T-cell (primary cell): ENCODE results near the gene PSAP. TPM values are rescaled to one million over a fixed set of nuclear protein-coding genes. Genes with fewer than 3 reads are reported as not detected.

Source experiments
- ATAC-seq, 4 experiments: fragments of 200-7000 bp in 3 of 4; fragments of 150-1000 bp in 1 of 4; cut with Tn5 transposase; replicated peaks in 1 of 4; 1 replicate in 3 of 4; 2 replicates in 1 of 4; pipeline ENCODE4 v1.10.0; 2021; ENCODE audit warnings: moderate library complexity in 3 of 4, mild to moderate bottlenecking in 2 of 4, moderate number of reproducible peaks in 1 of 4
- CTCF ChIA-PET, 2 donors: fragments of 300-600 bp; sonication (Branson Sonifier 250); formaldehyde crosslinking; loops; one replicate each; lab custom pipeline; 2022; ENCODE audit warnings: antibody characterized with exemption in 2 of 2; lab: Charles Lee
- POLR2A ChIA-PET, 2 donors: fragments of 300-600 bp; sonication (Branson Sonifier 250); formaldehyde crosslinking; loops; one replicate each; lab custom pipeline; 2022; ENCODE audit warnings: antibody characterized with exemption in 2 of 2; lab: Charles Lee
- DNase-seq, 35 experiments: peaks; one replicate each; pipeline versions ENCODE4 v3.0.0 to v3.0.0-alpha.2; 2013 to 2023
- H3K27ac ChIP-seq: one replicate; pipeline ENCODE4 v1.5.1; 2013; ENCODE audit warnings: low read length
- H3K27me3 ChIP-seq, 2 experiments: replicated peaks in 1 of 2; 1 replicate in 1 of 2; 2 replicates in 1 of 2; pipeline versions ENCODE4 v1.6.1 to v1.7.0; 2013; ENCODE audit warnings: low read length in 1 of 2, mixed read lengths in 1 of 2; ENCODE audit not compliant: control insufficient read depth in 2 of 2, insufficient read depth in 2 of 2; ENCODE audit errors: extremely low read depth in 1 of 2
- H3K36me3 ChIP-seq, 2 donors: 1 replicate in 1 of 2; 2 replicates in 1 of 2; pipeline versions ENCODE4 v1.6.1 to v1.7.0; 2013; ENCODE audit warnings: low read length in 1 of 2; ENCODE audit not compliant: control insufficient read depth in 2 of 2, insufficient read depth in 1 of 2; ENCODE audit errors: extremely low read depth in 1 of 2
- H3K4me1 ChIP-seq, 2 experiments: 1 replicate in 1 of 2; 2 replicates in 1 of 2; pipeline versions ENCODE4 v1.6.1 to v1.7.0; 2013; ENCODE audit warnings: low read length in 2 of 2, mixed read lengths in 1 of 2; ENCODE audit not compliant: insufficient read depth in 2 of 2, control insufficient read depth in 1 of 2; ENCODE audit errors: extremely low read depth in 1 of 2
- H3K4me3 ChIP-seq, 2 donors: 1 replicate in 1 of 2; 2 replicates in 1 of 2; pipeline versions ENCODE4 v1.5.1 to v1.7.0; 2013; ENCODE audit warnings: mild to moderate bottlenecking in 2 of 2, low read length in 1 of 2, moderate library complexity in 1 of 2; ENCODE audit not compliant: control insufficient read depth in 1 of 2; ENCODE audit errors: extremely low read depth in 1 of 2
- H3K9me3 ChIP-seq: 2 replicates; pipeline ENCODE4 v1.7.0; 2013
- H3K27ac Mint-ChIP-seq, 2 donors: one replicate each; pipeline ENCODE4 v1.8.0; 2020 to 2021; ENCODE audit warnings: mild to moderate bottlenecking in 2 of 2, mixed read lengths in 2 of 2
- H3K27me3 Mint-ChIP-seq, 2 donors: one replicate each; pipeline ENCODE4 v1.8.0; 2021 to 2022; ENCODE audit warnings: mixed read lengths in 2 of 2
- H3K36me3 Mint-ChIP-seq: one replicate; pipeline ENCODE4 v1.8.0; 2021; ENCODE audit warnings: mixed read lengths
- H3K4me1 Mint-ChIP-seq, 3 donors: one replicate each; pipeline ENCODE4 v1.8.0; 2020 to 2022; ENCODE audit warnings: mixed read lengths in 3 of 3, mild to moderate bottlenecking in 1 of 3
- H3K4me3 Mint-ChIP-seq, 3 donors: one replicate each; pipeline ENCODE4 v1.8.0; 2020 to 2022; ENCODE audit warnings: mild to moderate bottlenecking in 3 of 3, mixed read lengths in 3 of 3, moderate library complexity in 3 of 3
- H3K9me3 Mint-ChIP-seq, 3 donors: one replicate each; pipeline ENCODE4 v1.8.0; 2020 to 2022; ENCODE audit warnings: mixed read lengths in 3 of 3
- WGBS: methylation state at CpG from one replicate; pipeline ENCODE4 v1.1.5; 2013; ENCODE audit warnings: missing lambda C conversion rate; ENCODE audit not compliant: insufficient coverage; 5-methylcytosine and 5-hydroxymethylcytosine counted together
- total RNA-seq, 35 experiments: library from RNA in 6 of 35; stranded (reverse) in 6 of 35; fragments of 120-200 nt in 1 of 35; gene quantifications; one replicate each; pipeline versions ENCODE4 v1.2.1 to v1.2.4 and lab custom pipeline; 2013 to 2026

The PSAP gene
- total RNA-seq, 5 donors from 2014 or later (not counting 1 experiment from before 2014, with no cell fraction given): 155 to 208 (median 190) TPM

GRCh38 chr10:71784679-71785272 lies 66.3 kb downstream of the PSAP start:
- 92% methylated on average over 18 of the region's 18 CpGs for WGBS
- Histone ChIP-seq H3K9me3 (no peaks in the 10 kb centered on the region), H3K4me1 (peaks cover 0 to 3% of the 10 kb centered on the region in 2 experiments), H3K4me3 (no peak overlapping the region), H3K27me3 (peaks cover 0 to 10% of the 10 kb centered on the region in 2 experiments), H3K27ac (no peak overlapping the region), H3K36me3 (no peaks in the 10 kb centered on the region)
- Mint-ChIP-seq H3K4me3 (no peak overlapping the region), H3K27me3 (peaks cover 0 to 3% of the 10 kb centered on the region in 2 donors), H3K36me3 (no peaks in the 10 kb centered on the region), H3K27ac (no peak overlapping the region), H3K4me1 (peaks cover 0 to 20% (median 0%) of the 10 kb centered on the region in 3 donors), H3K9me3 (no peaks in the 10 kb centered on the region)
- CTCF ChIA-PET: no interaction called here
- DNase-seq (no peak), ATAC-seq (no peak)
- POLR2A ChIA-PET: no interaction called here

GRCh38 chr10:71783917-71784678 lies 67.0 kb downstream of the PSAP start:
- Histone ChIP-seq H3K27ac (no peak overlapping the region), H3K4me1 (peaks cover 0 to 3% of the 10 kb centered on the region in 2 experiments), H3K27me3 (peaks cover 0 to 12% of the 10 kb centered on the region in 2 experiments), H3K4me3 (no peak overlapping the region), H3K36me3 (no peaks in the 10 kb centered on the region), H3K9me3 (no peaks in the 10 kb centered on the region)
- DNase-seq (no peak), ATAC-seq (no peak)
- 91% methylated on average over 11 of the region's 17 CpGs for WGBS
- no peak overlapping the region for H3K27ac Mint-ChIP-seq
- H3K4me1 Mint-ChIP-seq: peaks cover 0 to 20% (median 0%) of the 10 kb centered on the region in 3 donors
- H3K4me3 Mint-ChIP-seq: no peak overlapping the region
- CTCF ChIA-PET: interaction anchor here in 1 of 2 donors (0.6 kb wide), 1 partner anchor 315 kb away, joined by 3 read pairs; no protein-coding TSS in a partner anchor
- peaks cover 0 to 3% of the 10 kb centered on the region in 2 donors for H3K27me3 Mint-ChIP-seq
- H3K36me3 Mint-ChIP-seq: no peaks in the 10 kb centered on the region
- POLR2A ChIA-PET: no interaction called here
- no peaks in the 10 kb centered on the region for H3K9me3 Mint-ChIP-seq

- ChIA-PET POLR2A (interaction anchor here in 1 of 2 donors (0.5 kb wide), 1 partner anchor 1834 kb away, joined by 8 read pairs; no protein-coding TSS in a partner anchor), CTCF (no interaction called here)
- no peak overlapping the region for H3K4me3 Mint-ChIP-seq
- Histone ChIP-seq H3K36me3 (no peaks in the 10 kb centered on the region), H3K4me1 (peaks cover 0 to 3% of the 10 kb centered on the region in 2 experiments), H3K9me3 (no peaks in the 10 kb centered on the region), H3K27me3 (peaks cover 0 to 12% of the 10 kb centered on the region in 2 experiments), H3K27ac (no peak overlapping the region), H3K4me3 (no peak overlapping the region)
- H3K27me3 Mint-ChIP-seq: peaks cover 0 to 3% of the 10 kb centered on the region in 2 donors
- no peaks in the 10 kb centered on the region for H3K9me3 Mint-ChIP-seq
- H3K27ac Mint-ChIP-seq: no peak overlapping the region
- ATAC-seq (no peak), DNase-seq (no peak)
- 56% methylated on average over 6 of the region's 7 CpGs for WGBS
- peaks cover 0 to 20% (median 0%) of the 10 kb centered on the region in 3 donors for H3K4me1 Mint-ChIP-seq
- no peaks in the 10 kb centered on the region for H3K36me3 Mint-ChIP-seq
Observed at GRCh38 chr10:71782917-71783490, 68.0 kb downstream of the PSAP start.

- no peak overlapping the region for H3K27ac ChIP-seq
- ChIA-PET POLR2A (no interaction called here), CTCF (interaction anchor here in 1 of 2 donors (1.2 kb wide), 2 partner anchors 9 to 462 kb away, joined by 3 read pairs; partner anchors contain the start of gene VSIR)
- Mint-ChIP-seq H3K36me3 (no peaks in the 10 kb centered on the region), H3K4me1 (peaks cover 1 to 20% (median 3%) of the 10 kb centered on the region in 3 donors), H3K4me3 (no peak overlapping the region), H3K27ac (no peak overlapping the region), H3K27me3 (peaks cover 0 to 3% of the 10 kb centered on the region in 2 donors), H3K9me3 (no peaks in the 10 kb centered on the region)
- no peak for ATAC-seq
- H3K4me1 ChIP-seq: peaks cover 0 to 3% of the 10 kb centered on the region in 2 experiments
- 84% methylated on average over 3 of the region's 6 CpGs for WGBS
- no peak overlapping the region for H3K4me3 ChIP-seq
- no peak for DNase-seq
- H3K36me3 ChIP-seq: no peaks in the 10 kb centered on the region
- no peaks in the 10 kb centered on the region for H3K9me3 ChIP-seq
- peaks cover 0 to 14% of the 10 kb centered on the region in 2 experiments for H3K27me3 ChIP-seq
Observed at GRCh38 chr10:71782221-71782916, 68.7 kb downstream of the PSAP start.

GRCh38 chr10:71780719-71781118 lies 70.3 kb downstream of the PSAP start:
- WGBS: 85% methylated on average over 8 of the region's 9 CpGs
- H3K9me3 ChIP-seq: no peaks in the 10 kb centered on the region
- H3K36me3 ChIP-seq: no peaks in the 10 kb centered on the region
- ATAC-seq: no peak
- no peak overlapping the region for H3K27ac ChIP-seq
- DNase-seq: no peak
- peaks cover 0 to 14% of the 10 kb centered on the region in 2 experiments for H3K27me3 ChIP-seq
- no peaks in the 10 kb centered on the region for H3K36me3 Mint-ChIP-seq
- H3K4me1 ChIP-seq: peaks cover 4 to 15% of the 10 kb centered on the region in 2 experiments
- no peak overlapping the region for H3K4me3 ChIP-seq
- POLR2A ChIA-PET: no interaction called here
- no peaks in the 10 kb centered on the region for H3K9me3 Mint-ChIP-seq
- H3K4me3 Mint-ChIP-seq: no peak overlapping the region
- CTCF ChIA-PET: no interaction called here
- no peak overlapping the region for H3K27ac Mint-ChIP-seq
- H3K4me1 Mint-ChIP-seq: peaks cover 14 to 31% (median 17%) of the 10 kb centered on the region in 3 donors
- peaks cover 0 to 2% of the 10 kb centered on the region in 2 donors for H3K27me3 Mint-ChIP-seq

- no peaks in the 10 kb centered on the region for H3K36me3 Mint-ChIP-seq
- H3K27me3 Mint-ChIP-seq: peaks cover 0 to 2% of the 10 kb centered on the region in 2 donors
- Histone ChIP-seq H3K27me3 (peaks cover 0 to 14% of the 10 kb centered on the region in 2 experiments), H3K27ac (no peak overlapping the region), H3K4me3 (no peak overlapping the region), H3K4me1 (peaks cover 4 to 21% of the 10 kb centered on the region in 2 experiments), H3K9me3 (no peaks in the 10 kb centered on the region), H3K36me3 (no peaks in the 10 kb centered on the region)
- CTCF ChIA-PET: no interaction called here
- POLR2A ChIA-PET: no interaction called here
- no peak overlapping the region for H3K27ac Mint-ChIP-seq
- no peak overlapping the region for H3K4me3 Mint-ChIP-seq
- no peak for ATAC-seq
- DNase-seq: no peak
- no peaks in the 10 kb centered on the region for H3K9me3 Mint-ChIP-seq
- H3K4me1 Mint-ChIP-seq: peaks cover 20 to 36% (median 23%) of the 10 kb centered on the region in 3 donors
- WGBS: 89% methylated on average over 7 of the region's 7 CpGs
Observed at GRCh38 chr10:71780156-71780555, 70.9 kb downstream of the PSAP start.
